K562 (cell line): ENCODE results near the gene FBP1. TPM values are rescaled to one million over a fixed set of nuclear protein-coding genes. Genes with fewer than 3 reads are reported as not detected.

ENCODE experiments used
- ATAC-seq: fragments of 200-7000 bp; cut with Tn5 transposase; 3 replicates; pipeline ENCODE4 v1.9.1; 2020; ENCODE audit warnings: moderate library complexity
- BruUV-seq: library from RNA; stranded (reverse); fragments of 400-500 nt; replicated peaks from 2 replicates; lab custom pipeline; 2021; lab: Mats Ljungman, UMichigan
- CTCF ChIA-PET: fragments of 300-600 bp; formaldehyde crosslinking; extraction: SDS; loops from one replicate; lab custom pipeline; 2021; ENCODE audit warnings: low intra/inter-chr PET ratio; lab: Yijun Ruan, JAX
- POLR2A ChIA-PET: fragments of 300-600, 350-650 bp; sonication (Branson Sonifier 250); formaldehyde crosslinking; extraction: SDS; loops from one replicate; lab custom pipeline; 2021; ENCODE audit warnings: antibody characterized with exemption, inconsistent platforms; lab: Yijun Ruan, JAX
- DNase-seq, 4 experiments: peaks; one replicate each; pipeline versions ENCODE4 v3.0.0 to v3.0.0-alpha.2; 2011 to 2018; ENCODE audit warnings: low spot score in 3 of 4, mixed read lengths in 3 of 4; ENCODE audit errors: extremely low read depth in 1 of 4
- FAIRE-seq: peaks from 2 replicates; lab custom pipeline; 2011; peaks lifted over from hg19 to GRCh38; lab: Jason Lieb, UNC
- H2AFZ ChIP-seq: 2 replicates; pipeline ENCODE4 v1.6.0; 2011; ENCODE audit warnings: low read depth, low read length, control low read depth, inconsistent platforms
- H3K27ac ChIP-seq: fragments of 200-600 bp; 3 replicates; pipeline ENCODE4 v1.8.0; 2011; ENCODE audit warnings: low read depth, mild to moderate bottlenecking, control low read depth, inconsistent platforms, low read length, moderate library complexity, mixed read lengths; ENCODE audit errors: extremely low read depth
- H3K27me3 ChIP-seq, 2 experiments: fragments of 300-600 bp in 1 of 2; 2 replicates in 1 of 2; 3 replicates in 1 of 2; pipeline versions ENCODE4 v1.6.0 to v1.8.0; 2011; ENCODE audit warnings: inconsistent platforms in 2 of 2, low read length in 2 of 2, mild to moderate bottlenecking in 1 of 2, mixed read lengths in 1 of 2, moderate library complexity in 1 of 2; ENCODE audit not compliant: control insufficient read depth in 2 of 2, insufficient read depth in 2 of 2
- H3K36me3 ChIP-seq: fragments of 300-600 bp; 3 replicates; pipeline ENCODE4 v1.8.0; 2011; ENCODE audit warnings: mild to moderate bottlenecking, low read length, inconsistent platforms; ENCODE audit not compliant: control insufficient read depth, insufficient read depth
- H3K4me1 ChIP-seq, 2 experiments: fragments of 200-600 bp in 1 of 2; replicated peaks in 1 of 2; 2 replicates in 1 of 2; 3 replicates in 1 of 2; pipeline versions ENCODE4 v1.5.1 to v1.8.0; 2011; ENCODE audit warnings: inconsistent platforms in 2 of 2, low read length in 2 of 2, mild to moderate bottlenecking in 1 of 2, mixed read lengths in 1 of 2, moderate library complexity in 1 of 2; ENCODE audit not compliant: control insufficient read depth in 2 of 2, insufficient read depth in 2 of 2
- H3K4me2 ChIP-seq: 2 replicates; pipeline ENCODE4 v1.6.1; 2011; ENCODE audit warnings: low read length, control low read depth, inconsistent platforms, mixed read lengths; ENCODE audit not compliant: insufficient read depth
- H3K4me3 ChIP-seq: fragments of 200-600 bp; sonication (generic), shearing (Covaris generic); 2 replicates; pipeline ENCODE4 v1.5.1; 2016; ENCODE audit warnings: control low read depth, inconsistent platforms
- H3K79me2 ChIP-seq: fragments of 200-600 bp; 3 replicates; pipeline ENCODE4 v1.8.0; 2011; ENCODE audit warnings: low read length, inconsistent platforms; ENCODE audit not compliant: control insufficient read depth, insufficient read depth
- H3K9ac ChIP-seq, 2 experiments: 2 replicates each; pipeline versions ENCODE4 v1.6.0 to v1.6.1; 2011; ENCODE audit warnings: low read depth in 2 of 2, low read length in 2 of 2, control low read depth in 1 of 2, inconsistent platforms in 1 of 2, mild to moderate bottlenecking in 1 of 2, mixed read lengths in 1 of 2; ENCODE audit not compliant: insufficient read depth in 1 of 2
- H3K9me1 ChIP-seq: one replicate; pipeline ENCODE4 v1.6.0; 2011; ENCODE audit warnings: inconsistent platforms, mild to moderate bottlenecking, low read length, moderate library complexity; ENCODE audit not compliant: control insufficient read depth, insufficient read depth
- H3K9me3 ChIP-seq: replicated peaks from 2 replicates; pipeline ENCODE4 v1.5.1; 2011; ENCODE audit warnings: low read depth, low read length, inconsistent platforms; ENCODE audit not compliant: control insufficient read depth, insufficient read depth
- H4K20me1 ChIP-seq: replicated peaks from 2 replicates; pipeline ENCODE4 v1.6.1; 2011; ENCODE audit warnings: low read length, inconsistent platforms, mixed read lengths; ENCODE audit not compliant: control insufficient read depth, insufficient read depth
- STAT6 ChIP-seq: sonication (generic); formaldehyde crosslinking; IDR thresholded peaks from 2 replicates; pipeline ENCODE4 v1.8.1; 2023; ENCODE audit warnings: mild to moderate bottlenecking, missing genetic modification reagents
- WGBS: fragments of 100-300 bp; shearing (Covaris generic); methylation state at CpG from one replicate; pipeline ENCODE4 v1.1.6; 2016; ENCODE audit warnings: low coverage, mixed read lengths; ENCODE audit not compliant: insufficient coverage; ENCODE audit errors: missing lambda C conversion rate; 5-methylcytosine and 5-hydroxymethylcytosine counted together
- in situ Hi-C: fragments of 300-500 bp; cut with MboI; formaldehyde crosslinking; loops from 4 replicates; pipeline ENCODE4 v1.15.0; 2018; ENCODE audit warnings: inconsistent platforms, mixed read lengths
- intact Hi-C: fragments of 100-400 bp; cut with micrococcal nuclease; formaldehyde crosslinking; loops from 2 replicates; pipeline ENCODE4 v1.14.2; 2022
- polyA plus RNA-seq, 8 experiments: library from polyadenylated mRNA; depleted of rRNA in 4 of 8; stranded (reverse) in 5 of 8; unstranded in 3 of 8; fragments of >200 nt; fragmentation: Nextera tagmentation in 2 of 8; fragmentation: Illumina TruSeq in 1 of 8; extraction: Ambion mirVana in 2 of 8; extraction: Trizol in 1 of 8; gene quantifications; 2 replicates each; pipeline versions ENCODE4 v1.2.1 to v1.2.3, GENCODE V29; 2011 to 2014; ENCODE audit warnings: inconsistent platforms in 1 of 8, missing spikeins in 1 of 8
- total RNA-seq, 7 experiments: library from RNA; depleted of rRNA in 6 of 7; stranded (reverse); fragments of >200 nt in 6 of 7; fragmentation: Illumina TruSeq in 2 of 7; extraction: Trizol in 2 of 7; gene quantifications; 2 replicates each; pipeline versions ENCODE4 v1.2.1 to v1.2.3, GENCODE V29; 2011 to 2021; ENCODE audit warnings: low replicate concordance in 1 of 7

FBP1 gene
- total and polyA plus RNA-seq, 9 of the 15 experiments (the other 6 are each of a cell fraction or from before 2014, with no cell fraction given), result 0.24 TPM; not detected in 8

- Histone ChIP-seq H2AFZ (no peak overlapping the region), H3K4me3 (no peak overlapping the region), H3K27me3 (peaks cover 13 to 23% of the 10 kb centered on the region in 2 experiments; a peak in 4 of 5 replicates), H3K79me2 (no peaks in the 10 kb centered on the region), H3K9me1 (no peaks in the 10 kb centered on the region), H3K9ac (no peak overlapping the region), H3K27ac (no peak overlapping the region), H4K20me1 (no peaks in the 10 kb centered on the region), H3K9me3 (peaks cover 3% of the 10 kb centered on the region; the same call in 1 of the 2 replicates), H3K4me1 (no peaks in the 10 kb centered on the region), H3K4me2 (no peak overlapping the region), H3K36me3 (no peaks in the 10 kb centered on the region)
- DNase-seq (no peak), ATAC-seq (no peak), FAIRE-seq (no peak)
- no TSS peak for BruUV-seq
- no peak for TF ChIP-seq STAT6 (CRISPR knock-in tag)
- in situ Hi-C loops (no loop called here), intact Hi-C loops (no loop called here)
- ChIA-PET CTCF (no interaction called here), POLR2A (interaction anchor here (1.0 kb wide), 1 partner anchor 106 kb away, joined by 3 read pairs; no protein-coding TSS in a partner anchor)
- WGBS, result 1% methylated on average over 4 of the region's 4 CpGs
These were observed 38.6 kb upstream of the FBP1 start for GRCh38 chr9:94677929-94678328.
